IMR-90 (cell line): ENCODE data around the gene HYDIN.
"Not testable (repeated sequence)": the region's sequence is repeated elsewhere in the genome, so short reads cannot be mapped to it uniquely, and the experiment has no call there.

Source experiments
- MAFK ChIP-seq: IDR thresholded peaks from 2 replicates; pipeline ENCODE4 v1.6.1; 2012; ENCODE audit warnings: low read depth, low read length, improper control_type of control experiment
- NFE2L2 ChIP-seq: fragments of 150-350 bp; IDR thresholded peaks from 2 replicates; pipeline ENCODE4 v1.6.1; 2016; ENCODE audit warnings: low read depth, mild to moderate bottlenecking, low read length
- POLR2A ChIP-seq: IDR thresholded peaks from 2 replicates; pipeline ENCODE4 v1.6.1; 2012; ENCODE audit warnings: mild to moderate bottlenecking, low read depth, low read length
- RFX5 ChIP-seq: IDR thresholded peaks from 2 replicates; pipeline ENCODE4 v1.8.0; 2012; ENCODE audit warnings: low read depth, mild to moderate bottlenecking, low read length, moderate library complexity
- SMC3 ChIP-seq: fragments of 150-350 bp; IDR thresholded peaks from 2 replicates; pipeline ENCODE4 v1.6.1; 2016; ENCODE audit warnings: low read depth, mild to moderate bottlenecking, antibody characterized with exemption, low read length, moderate library complexity
- TF ChIP-seq, protein P1 (sequence below): conservative IDR thresholded peaks from 2 replicates; pipeline ENCODE4 v1.5.1; 2012; ENCODE audit warnings: mild to moderate bottlenecking, low read depth, low read length, improper control_type of control experiment
- TF ChIP-seq, protein P2 (sequence below): fragments of 150-350 bp; IDR thresholded peaks from 2 replicates; pipeline ENCODE4 v1.6.1; 2017; ENCODE audit warnings: mild to moderate bottlenecking, antibody characterized with exemption, low read length, low read depth

DNA sequence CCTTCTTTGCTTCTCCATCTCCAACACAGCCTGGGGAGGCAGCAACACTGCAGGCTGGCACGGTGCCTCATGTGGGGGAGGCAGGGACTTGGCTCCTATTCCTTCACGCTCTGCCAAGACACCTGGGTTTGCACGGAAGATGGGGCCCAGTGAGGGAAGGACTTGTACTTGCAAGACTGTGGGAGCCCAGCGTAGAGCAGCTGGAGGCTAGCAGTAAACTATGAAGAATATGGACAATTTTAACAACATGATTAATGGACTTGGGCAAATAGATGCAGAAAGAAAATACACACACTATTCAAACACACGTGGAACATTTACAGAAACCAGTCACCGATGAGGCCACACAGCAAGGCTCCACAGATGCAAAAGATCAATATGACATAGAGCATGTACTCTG, 308.4 kb downstream of the HYDIN start:
- TF ChIP-seq, protein P1, sequence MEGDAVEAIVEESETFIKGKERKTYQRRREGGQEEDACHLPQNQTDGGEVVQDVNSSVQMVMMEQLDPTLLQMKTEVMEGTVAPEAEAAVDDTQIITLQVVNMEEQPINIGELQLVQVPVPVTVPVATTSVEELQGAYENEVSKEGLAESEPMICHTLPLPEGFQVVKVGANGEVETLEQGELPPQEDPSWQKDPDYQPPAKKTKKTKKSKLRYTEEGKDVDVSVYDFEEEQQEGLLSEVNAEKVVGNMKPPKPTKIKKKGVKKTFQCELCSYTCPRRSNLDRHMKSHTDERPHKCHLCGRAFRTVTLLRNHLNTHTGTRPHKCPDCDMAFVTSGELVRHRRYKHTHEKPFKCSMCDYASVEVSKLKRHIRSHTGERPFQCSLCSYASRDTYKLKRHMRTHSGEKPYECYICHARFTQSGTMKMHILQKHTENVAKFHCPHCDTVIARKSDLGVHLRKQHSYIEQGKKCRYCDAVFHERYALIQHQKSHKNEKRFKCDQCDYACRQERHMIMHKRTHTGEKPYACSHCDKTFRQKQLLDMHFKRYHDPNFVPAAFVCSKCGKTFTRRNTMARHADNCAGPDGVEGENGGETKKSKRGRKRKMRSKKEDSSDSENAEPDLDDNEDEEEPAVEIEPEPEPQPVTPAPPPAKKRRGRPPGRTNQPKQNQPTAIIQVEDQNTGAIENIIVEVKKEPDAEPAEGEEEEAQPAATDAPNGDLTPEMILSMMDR: not testable (repeated sequence)
- not testable (repeated sequence) for TF ChIP-seq POLR2A, NFE2L2, SMC3, MAFK, RFX5
- TF ChIP-seq, protein P2, sequence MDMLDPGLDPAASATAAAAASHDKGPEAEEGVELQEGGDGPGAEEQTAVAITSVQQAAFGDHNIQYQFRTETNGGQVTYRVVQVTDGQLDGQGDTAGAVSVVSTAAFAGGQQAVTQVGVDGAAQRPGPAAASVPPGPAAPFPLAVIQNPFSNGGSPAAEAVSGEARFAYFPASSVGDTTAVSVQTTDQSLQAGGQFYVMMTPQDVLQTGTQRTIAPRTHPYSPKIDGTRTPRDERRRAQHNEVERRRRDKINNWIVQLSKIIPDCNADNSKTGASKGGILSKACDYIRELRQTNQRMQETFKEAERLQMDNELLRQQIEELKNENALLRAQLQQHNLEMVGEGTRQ: not testable (repeated sequence)
